Thyroid gland (tissue), 4 donors: ENCODE results near the gene FAM83C.

Experiments
- CTCF ChIP-seq, 6 experiments: fragments of 200-600 bp in 3 of 6; fragments of 450-650 bp in 3 of 6; sonication (generic) in 3 of 6; IDR thresholded peaks; one replicate each; pipeline ENCODE4 v1.5.1; 2016 to 2019; ENCODE audit warnings: antibody characterized with exemption in 6 of 6, mild to moderate bottlenecking in 2 of 6, inconsistent platforms in 1 of 6, moderate library complexity in 1 of 6
- POLR2A ChIP-seq, 2 donors: fragments of 450-650 bp; IDR thresholded peaks; one replicate each; pipeline ENCODE4 v1.6.1; 2017; ENCODE audit warnings: antibody characterized with exemption in 2 of 2, mild to moderate bottlenecking in 2 of 2, moderate library complexity in 1 of 2

GRCh38 chr20:35296101-35296554, 3.9 kb upstream of the FAM83C start:
- no peak for TF ChIP-seq CTCF (IDR thresholded peaks at IDR 0.05)
- TF ChIP-seq POLR2A (IDR thresholded peaks at IDR 0.05), result no peak
